Measurements from ENCODE around the gene SERPINA3.

- TF ChIP-seq, protein P1, sequence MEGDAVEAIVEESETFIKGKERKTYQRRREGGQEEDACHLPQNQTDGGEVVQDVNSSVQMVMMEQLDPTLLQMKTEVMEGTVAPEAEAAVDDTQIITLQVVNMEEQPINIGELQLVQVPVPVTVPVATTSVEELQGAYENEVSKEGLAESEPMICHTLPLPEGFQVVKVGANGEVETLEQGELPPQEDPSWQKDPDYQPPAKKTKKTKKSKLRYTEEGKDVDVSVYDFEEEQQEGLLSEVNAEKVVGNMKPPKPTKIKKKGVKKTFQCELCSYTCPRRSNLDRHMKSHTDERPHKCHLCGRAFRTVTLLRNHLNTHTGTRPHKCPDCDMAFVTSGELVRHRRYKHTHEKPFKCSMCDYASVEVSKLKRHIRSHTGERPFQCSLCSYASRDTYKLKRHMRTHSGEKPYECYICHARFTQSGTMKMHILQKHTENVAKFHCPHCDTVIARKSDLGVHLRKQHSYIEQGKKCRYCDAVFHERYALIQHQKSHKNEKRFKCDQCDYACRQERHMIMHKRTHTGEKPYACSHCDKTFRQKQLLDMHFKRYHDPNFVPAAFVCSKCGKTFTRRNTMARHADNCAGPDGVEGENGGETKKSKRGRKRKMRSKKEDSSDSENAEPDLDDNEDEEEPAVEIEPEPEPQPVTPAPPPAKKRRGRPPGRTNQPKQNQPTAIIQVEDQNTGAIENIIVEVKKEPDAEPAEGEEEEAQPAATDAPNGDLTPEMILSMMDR (IDR thresholded peaks at IDR 0.05; ENCODE audit: insufficient read depth, low read depth, low read length) = no peak
- TF ChIP-seq EZH2 (IDR thresholded peaks at IDR 0.05; ENCODE audit: insufficient read depth, low read length) = no peak
Measured at GRCh38 chr14:94638339-94638738, 26.1 kb downstream of the SERPINA3 start.
